ENCODE data around the gene CA5A. TPM values are rescaled to one million over a fixed set of nuclear protein-coding genes. Genes with fewer than 3 reads are reported as not detected.

CA5A gene
- total and polyA plus RNA-seq, 2 of the 13 experiments (the other 11 are each of a cell fraction or from before 2014, with no cell fraction given), result 66.8 to 106 TPM

- TF ChIP-seq ZBTB46 (CRISPR knock-in tag; IDR thresholded peaks at IDR 0.05; ENCODE audit: borderline replicate concordance), result no peak
- peak; percentile 53; the same call in 1 of the 2 replicates for TF ChIP-seq SMAD3 (CRISPR knock-in tag; IDR thresholded peaks at IDR 0.05)
- TF ChIP-seq DBP (CRISPR knock-in tag; IDR thresholded peaks at IDR 0.05; ENCODE audit: not compliant biosample characterization), result no peak
- TF ChIP-seq ZNF552 (CRISPR knock-in tag; IDR thresholded peaks at IDR 0.05; ENCODE audit: borderline replicate concordance), result 0 out of 2 replicates have a peak, but pooled peaks have one; percentile 24
- no peak; the same call in 1 of the 2 replicates for TF ChIP-seq ZNF263 (CRISPR knock-in tag; IDR thresholded peaks at IDR 0.05)
- TF ChIP-seq PAWR (CRISPR knock-in tag; IDR thresholded peaks at IDR 0.05; ENCODE audit: borderline replicate concordance), result no peak
- TF ChIP-seq ZBTB21 (CRISPR knock-in tag; IDR thresholded peaks at IDR 0.05), result peak; percentile 65; the same call in 1 of the 2 replicates
- TF ChIP-seq ZKSCAN1 (IDR thresholded peaks at IDR 0.05; ENCODE audit: low read length), result no peak
- TF ChIP-seq ZNF644 (CRISPR knock-in tag; IDR thresholded peaks at IDR 0.05; ENCODE audit: low read depth), result 0 out of 2 replicates have a peak, but pooled peaks have one; percentile 21
- no peak for TF ChIP-seq JDP2 (CRISPR knock-in tag; IDR thresholded peaks at IDR 0.05; ENCODE audit: borderline replicate concordance)
- no peak for TF ChIP-seq ZNF614 (CRISPR knock-in tag; IDR thresholded peaks at IDR 0.05; ENCODE audit: borderline replicate concordance)
- TF ChIP-seq HNF4A (CRISPR knock-in tag; IDR thresholded peaks at IDR 0.05), result peak; percentile 27; the same call in 1 of the 2 replicates
- no peak for TF ChIP-seq HNRNPH1 (optimal IDR thresholded peaks at IDR 0.05; ENCODE audit: low read depth, low read length)
- peak; percentile 51; the same call in 1 of the 2 replicates for TF ChIP-seq ZNF124 (CRISPR knock-in tag; IDR thresholded peaks at IDR 0.05)
- peak; percentile 48; the same call in 1 of the 2 replicates for TF ChIP-seq ATF2 (CRISPR knock-in tag; IDR thresholded peaks at IDR 0.05)
- no peak for TF ChIP-seq ELF4 (CRISPR knock-in tag; IDR thresholded peaks at IDR 0.05; ENCODE audit: borderline replicate concordance)
- TF ChIP-seq ZBTB7B (CRISPR knock-in tag; IDR thresholded peaks at IDR 0.05), result peak; percentile 82
- no peak for TF ChIP-seq JARID2 (CRISPR knock-in tag; IDR thresholded peaks at IDR 0.05; ENCODE audit: insufficient replicate concordance)
- TF ChIP-seq ETV5 (CRISPR knock-in tag; IDR thresholded peaks at IDR 0.05; ENCODE audit: borderline replicate concordance), result peak; percentile 21; the same call in 1 of the 2 replicates
- no peak for TF ChIP-seq ATF7 (IDR thresholded peaks at IDR 0.05)
- no peak; the same call in 1 of the 2 replicates for TF ChIP-seq ATF7 (CRISPR knock-in tag; IDR thresholded peaks at IDR 0.05)
- peak; percentile 65 for TF ChIP-seq HIVEP1 (CRISPR knock-in tag; IDR thresholded peaks at IDR 0.05)
- TF ChIP-seq ZNF138 (CRISPR knock-in tag; IDR thresholded peaks at IDR 0.05; ENCODE audit: low read depth), result 0 out of 2 replicates have a peak, but pooled peaks have one; percentile 47
- TF ChIP-seq ZNF17 (CRISPR knock-in tag; IDR thresholded peaks at IDR 0.05), result no peak
- TF ChIP-seq IKZF4 (CRISPR knock-in tag; IDR thresholded peaks at IDR 0.05; ENCODE audit: borderline replicate concordance, low read depth, not compliant biosample characterization), result peak; percentile 28
- TF ChIP-seq ZFP37 (CRISPR knock-in tag; IDR thresholded peaks at IDR 0.05; ENCODE audit: borderline replicate concordance), result 0 out of 2 replicates have a peak, but pooled peaks have one; percentile 15
- TF ChIP-seq NONO (IDR thresholded peaks at IDR 0.05), result no peak
- no peak for TF ChIP-seq NONO (CRISPR knock-in tag; conservative IDR thresholded peaks at IDR 0.05)
These were observed 75.6 kb downstream of the CA5A start (continued) for GRCh38 chr16:87860553-87861299.
